ENCODE data around the gene PSMA5. TPM values are rescaled to one million over a fixed set of nuclear protein-coding genes. Genes with fewer than 3 reads are reported as not detected.

Gene PSMA5
- total RNA-seq, 2 experiments from 2014 or later = 53.3 to 152 TPM

- no peak for TF ChIP-seq EZH2phosphoT487 (IDR thresholded peaks at IDR 0.05; ENCODE audit: borderline replicate concordance, low read depth, low read length)
- Histone ChIP-seq H3K4me1 (ENCODE audit: insufficient read depth, low read length, poor library complexity, severe bottlenecking) (peaks cover 77% of the 10 kb centered on the region), H3K9me3 (ENCODE audit: low read length) (peaks cover 6% of the 10 kb centered on the region; the same call in 1 of the 2 replicates), H4K20me1 (ENCODE audit: insufficient read depth, low read length) (no peaks in the 10 kb centered on the region), H3K27ac (ENCODE audit: low read depth, low read length, poor library complexity, severe bottlenecking) (peak overlapping the region; percentile 90), H3K4me3 (ENCODE audit: low read depth, low read length, poor library complexity, severe bottlenecking) (peak overlapping the region; percentile 62), H3K79me2 (ENCODE audit: insufficient read depth, low read depth, low read length) (peaks cover 95% of the 10 kb centered on the region), H3K9me2 (ENCODE audit: insufficient read depth, low read length) (no peaks in the 10 kb centered on the region), H3K4me2 (ENCODE audit: low read length) (peak overlapping the region; percentile 87), H2AFZ (ENCODE audit: low read length) (no peak overlapping the region), H3K36me3 (ENCODE audit: insufficient read depth, low read length) (peaks cover 13% of the 10 kb centered on the region)
- no TSS peak for BruUV-seq (replicated peaks)
- CTCF ChIA-PET (ENCODE audit: unreplicated experiment) = interaction anchor here (0.6 kb wide), 3 partner anchors 35 to 388 kb away, joined by 3 to 7 read pairs (median 3); no protein-coding TSS in a partner anchor
- POLR2A ChIA-PET = interaction anchor here (0.5 to 5.1 kb wide), 11 partner anchors 7 to 795 kb away, joined by 3 to 21 read pairs (median 4); partner anchors contain the start of genes MYBPHL and PSRC1
- intact Hi-C loops (cut with micrococcal nuclease; ENCODE audit: unreplicated experiment) = loop anchor here (10.0 kb wide), 1 partner anchor 285 kb away; no protein-coding TSS in a partner anchor
- DNase-seq (ENCODE audit: low spot score) = no peak
Measured at GRCh38 chr1:109389638-109390341, 36.5 kb downstream of the PSMA5 start.

- Histone ChIP-seq H3K4me3 (ENCODE audit: low read depth, low read length, poor library complexity, severe bottlenecking) (no peak overlapping the region), H3K4me2 (ENCODE audit: low read length) (peak overlapping the region; percentile 87), H4K20me1 (ENCODE audit: insufficient read depth, low read length) (no peaks in the 10 kb centered on the region), H2AFZ (ENCODE audit: low read length) (no peak overlapping the region), H3K4me1 (ENCODE audit: insufficient read depth, low read length, poor library complexity, severe bottlenecking) (peaks cover 70% of the 10 kb centered on the region), H3K9me2 (ENCODE audit: insufficient read depth, low read length) (no peaks in the 10 kb centered on the region), H3K9me3 (ENCODE audit: low read length) (peaks cover 11% of the 10 kb centered on the region; the same call in 1 of the 2 replicates), H3K27ac (ENCODE audit: low read depth, low read length, poor library complexity, severe bottlenecking) (peak overlapping the region; percentile 90), H3K79me2 (ENCODE audit: insufficient read depth, low read depth, low read length) (peaks cover 94% of the 10 kb centered on the region), H3K36me3 (ENCODE audit: insufficient read depth, low read length) (peaks cover 21% of the 10 kb centered on the region)
- POLR2A ChIA-PET = interaction anchor here (0.7 to 5.1 kb wide), 10 partner anchors 7 to 109 kb away, joined by 3 to 21 read pairs (median 4); partner anchors contain the start of genes MYBPHL and PSRC1
- DNase-seq (ENCODE audit: low spot score) = no peak
- CTCF ChIA-PET (ENCODE audit: unreplicated experiment) = interaction anchor here (0.6 kb wide), 1 partner anchor 54 kb away, joined by 3 read pairs; no protein-coding TSS in a partner anchor
- BruUV-seq (replicated peaks) = no TSS peak
- TF ChIP-seq CTCF (conservative IDR thresholded peaks at IDR 0.05; ENCODE audit: low read length) = no peak
- intact Hi-C loops (cut with micrococcal nuclease; ENCODE audit: unreplicated experiment) = no loop called here
Measured at GRCh38 chr1:109388884-109389637, 37.2 kb downstream of the PSMA5 start.

GRCh38 chr1:109388208-109388711, 38.0 kb downstream of the PSMA5 start:
- Histone ChIP-seq H2AFZ (ENCODE audit: low read length) (no peak overlapping the region), H3K79me2 (ENCODE audit: insufficient read depth, low read depth, low read length) (peaks cover 94% of the 10 kb centered on the region), H4K20me1 (ENCODE audit: insufficient read depth, low read length) (no peaks in the 10 kb centered on the region), H3K9me3 (ENCODE audit: low read length) (peaks cover 14% of the 10 kb centered on the region; the same call in 1 of the 2 replicates), H3K36me3 (ENCODE audit: insufficient read depth, low read length) (peaks cover 28% of the 10 kb centered on the region), H3K27ac (ENCODE audit: low read depth, low read length, poor library complexity, severe bottlenecking) (no peak overlapping the region), H3K4me3 (ENCODE audit: low read depth, low read length, poor library complexity, severe bottlenecking) (no peak overlapping the region), H3K4me2 (ENCODE audit: low read length) (no peak overlapping the region), H3K4me1 (ENCODE audit: insufficient read depth, low read length, poor library complexity, severe bottlenecking) (peaks cover 65% of the 10 kb centered on the region), H3K9me2 (ENCODE audit: insufficient read depth, low read length) (no peaks in the 10 kb centered on the region)
- intact Hi-C loops (cut with micrococcal nuclease; ENCODE audit: unreplicated experiment) = no loop called here
- ChIA-PET CTCF (ENCODE audit: unreplicated experiment) (no interaction called here), POLR2A (interaction anchor here (1.0 to 2.4 kb wide), 4 partner anchors 9 to 73 kb away, joined by 3 to 17 read pairs (median 4); partner anchors contain the start of gene SORT1)
- no peak for DNase-seq (ENCODE audit: low spot score)
- BruUV-seq (replicated peaks) = no TSS peak
- no peak for TF ChIP-seq CTCF (conservative IDR thresholded peaks at IDR 0.05; ENCODE audit: low read length)
- TF ChIP-seq EZH2phosphoT487 (IDR thresholded peaks at IDR 0.05; ENCODE audit: borderline replicate concordance, low read depth, low read length) = no peak

All from OCI-LY7 (cell line).